ENCODE measurements around the gene ACCS. TPM values are rescaled to one million over a fixed set of nuclear protein-coding genes. Genes with fewer than 3 reads are reported as not detected.

ACCS gene
- total and polyA plus RNA-seq, 2 donors (not counting 3 experiments of a cell fraction or from before 2014, with no cell fraction given), result 8.6 to 22.7 TPM

- no peak for FAIRE-seq
- CTCF ChIA-PET, result interaction anchor here (0.6 to 1.9 kb wide), 8 partner anchors 9 to 278 kb away, joined by 3 to 20 read pairs (median 4); partner anchors contain the start of gene EXT2
- no peaks in the 10 kb centered on the region for H4K20me1 ChIP-seq (replicated peaks; ENCODE audit: control insufficient read depth, extremely low read depth, insufficient read depth, low read length)
Measured at GRCh38 chr11:44066732-44067141, 667 bp downstream of the ACCS start.

More at GRCh38 chr11:44066732-44067141, 667 bp downstream of the ACCS start:
- Histone ChIP-seq H2AFZ (ENCODE audit: low read depth, low read length) (peak overlapping the region; percentile 91), H3K27me3 (ENCODE audit: control insufficient read depth in 2 of 2, insufficient read depth in 2 of 2, low read length in 2 of 2) (peaks cover 0 to 4% of the 10 kb centered on the region in 2 experiments), H3K9me1 (replicated peaks; ENCODE audit: control insufficient read depth, extremely low read depth, insufficient read depth, low read length) (no peaks in the 10 kb centered on the region), H3K36me3 (ENCODE audit: control insufficient read depth in 2 of 2, extremely low read depth in 1 of 2, insufficient read depth in 2 of 2, low read length in 2 of 2) (no peaks in the 10 kb centered on the region), H3K9ac (replicated peaks; ENCODE audit: extremely low read depth, insufficient read depth, low read length) (peak overlapping the region; percentile 84), H3K4me2 (ENCODE audit: insufficient read depth, low read length) (peak overlapping the region; percentile 72), H3K79me2 (ENCODE audit: control insufficient read depth, insufficient read depth, low read length) (no peaks in the 10 kb centered on the region), H3K9me3 (replicated peaks; ENCODE audit: control insufficient read depth, insufficient read depth, low read length) (no peaks in the 10 kb centered on the region), H3K4me1 (ENCODE audit: control insufficient read depth, extremely low read depth, insufficient read depth, low read length) (peaks cover 10% of the 10 kb centered on the region), H3K27ac (ENCODE audit: insufficient read depth, low read depth, low read length) (peak overlapping the region; percentile 77), H3K4me3 (replicated peaks in 1 of 3; ENCODE audit: insufficient read depth in 1 of 3, low read depth in 1 of 3, low read length in 3 of 3) (peak overlapping the region; percentile 70 to 75 (median 74))
- dilution Hi-C loops (cut with MboI; ENCODE audit: extremely low pct_ligation_motif_present, low sequenced_read_pairs) (no loop called here), intact Hi-C loops (cut with micrococcal nuclease) (loop anchor here (1.0 kb wide), 1 partner anchor 29 kb away; the partner anchor contains the start of gene EXT2)
- POLR2A ChIA-PET, result no interaction called here
- DNase-seq (ENCODE audit: low read depth, low spot score), result peak; percentile 86
- TSS peak; percentile 66 for BruUV-seq (replicated peaks)
- TF ChIP-seq EZH2 (IDR thresholded peaks at IDR 0.05; ENCODE audit: borderline replicate concordance, low read depth, low read length, severe bottlenecking) (no peak), MYC (IDR thresholded peaks at IDR 0.05; ENCODE audit: low read depth, low read length) (no peak), FOS (IDR thresholded peaks at IDR 0.05; ENCODE audit: borderline replicate concordance, insufficient read depth, low read length) (peak; percentile 65), CTCF (IDR thresholded peaks at IDR 0.05; ENCODE audit: extremely low read depth in 1 of 2, insufficient read depth in 1 of 2, low read depth in 1 of 2, low read length in 2 of 2) (no peak), JUN (IDR thresholded peaks at IDR 0.05; ENCODE audit: borderline replicate concordance, insufficient read depth, insufficient read length, low read depth) (peak; percentile 69)
- TF ChIP-seq, protein P1, sequence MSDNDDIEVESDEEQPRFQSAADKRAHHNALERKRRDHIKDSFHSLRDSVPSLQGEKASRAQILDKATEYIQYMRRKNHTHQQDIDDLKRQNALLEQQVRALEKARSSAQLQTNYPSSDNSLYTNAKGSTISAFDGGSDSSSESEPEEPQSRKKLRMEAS (IDR thresholded peaks at IDR 0.05; ENCODE audit: insufficient read depth, insufficient read length), result no peak
